Measurements from ENCODE around the gene ZNF385A. TPM values are rescaled to one million over a fixed set of nuclear protein-coding genes. Genes with fewer than 3 reads are reported as not detected.

ZNF385A gene
- total and polyA plus RNA-seq, 2 of the 13 experiments (the other 11 are each of a cell fraction or from before 2014, with no cell fraction given), result 0.44 to 0.67 TPM

DNA sequence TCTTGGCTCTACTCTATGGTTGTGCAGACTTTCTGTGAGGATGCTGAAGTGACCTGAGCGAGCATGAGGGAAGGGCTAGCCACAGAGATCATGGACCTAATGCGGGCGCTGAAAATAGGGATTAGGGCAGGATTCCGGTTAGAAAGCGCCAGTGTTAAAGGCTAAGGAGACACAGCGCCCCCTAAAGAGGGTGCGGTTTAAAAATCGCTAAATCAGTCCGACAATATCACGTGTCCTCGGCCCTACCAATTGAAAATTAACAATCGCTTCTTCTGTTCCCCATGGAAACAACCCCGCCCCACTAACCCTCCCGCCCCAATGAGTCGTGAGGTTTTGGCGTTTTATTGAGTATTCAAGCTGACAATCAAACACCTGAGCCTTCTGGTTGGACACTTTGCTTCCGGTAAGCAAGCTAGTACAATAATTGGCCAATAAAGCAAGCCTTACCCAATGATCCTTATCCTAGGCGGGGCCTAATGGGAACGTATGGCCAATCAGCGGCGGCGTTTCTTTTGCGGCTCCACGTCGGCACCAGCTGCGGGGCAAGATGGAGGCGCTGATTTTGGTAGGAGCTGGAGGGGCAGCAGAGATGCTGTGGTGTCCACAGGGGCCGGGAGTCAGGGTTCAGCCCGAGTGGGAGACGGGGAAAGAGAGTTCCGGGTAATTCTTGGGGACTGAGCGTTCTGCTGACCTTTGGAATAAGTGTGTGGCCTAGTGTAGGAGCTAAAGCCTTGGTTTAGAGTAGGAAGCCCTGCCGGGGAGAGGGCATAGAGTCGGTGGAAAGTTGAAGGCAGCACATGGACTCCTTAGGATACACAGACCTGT is 59.7 kb downstream of the ZNF385A start, which contains the start of gene COPZ1 (continued):
- TF ChIP-seq ZNF83 (CRISPR knock-in tag; IDR thresholded peaks at IDR 0.05; ENCODE audit: borderline replicate concordance) (no peak), YEATS4 (CRISPR knock-in tag; IDR thresholded peaks at IDR 0.05; ENCODE audit: borderline replicate concordance) (peak; percentile 88), ZNF672 (CRISPR knock-in tag; IDR thresholded peaks at IDR 0.05) (no peak), HDAC6 (IDR thresholded peaks at IDR 0.05; ENCODE audit: low read depth, low read length) (no peak), KMT2A (CRISPR knock-in tag; IDR thresholded peaks at IDR 0.05) (peak; percentile 67), TSC22D2 (CRISPR knock-in tag; IDR thresholded peaks at IDR 0.05; ENCODE audit: borderline replicate concordance) (peak; percentile 62; the same call in 1 of the 2 replicates), HOXA7 (CRISPR knock-in tag; IDR thresholded peaks at IDR 0.05) (no peak), CBX1 (IDR thresholded peaks at IDR 0.05; ENCODE audit: low read depth) (no peak), SNAI1 (CRISPR knock-in tag; IDR thresholded peaks at IDR 0.05; ENCODE audit: borderline replicate concordance) (no peak), ZNF614 (CRISPR knock-in tag; IDR thresholded peaks at IDR 0.05; ENCODE audit: borderline replicate concordance) (0 out of 2 replicates have a peak, but pooled peaks have one; percentile 16), IRX3 (CRISPR knock-in tag; IDR thresholded peaks at IDR 0.05; ENCODE audit: borderline replicate concordance, low read depth) (no peak), ZNF138 (CRISPR knock-in tag; IDR thresholded peaks at IDR 0.05; ENCODE audit: low read depth) (0 out of 2 replicates have a peak, but pooled peaks have one; percentile 71), SRSF4 (IDR thresholded peaks at IDR 0.05; ENCODE audit: low read depth, low read length, poor library complexity, severe bottlenecking) (no peak), FOSL1 (CRISPR knock-in tag; IDR thresholded peaks at IDR 0.05; ENCODE audit: borderline replicate concordance) (no peak), DNMT1 (CRISPR knock-in tag; IDR thresholded peaks at IDR 0.05) (no peak), GABPA (IDR thresholded peaks at IDR 0.05; ENCODE audit: low read depth, low read length) (no peak), GABPA (CRISPR knock-in tag; IDR thresholded peaks at IDR 0.05; ENCODE audit: low read depth) (no peak), ARNT2 (CRISPR knock-in tag; IDR thresholded peaks at IDR 0.05; ENCODE audit: low read depth) (no peak), HMG20B (CRISPR knock-in tag; conservative IDR thresholded peaks at IDR 0.05) (no peak), ZNF589 (CRISPR knock-in tag; conservative IDR thresholded peaks at IDR 0.05) (no peak), ZNF746 (CRISPR knock-in tag; IDR thresholded peaks at IDR 0.05) (no peak)
- TF ChIP-seq, protein P1, sequence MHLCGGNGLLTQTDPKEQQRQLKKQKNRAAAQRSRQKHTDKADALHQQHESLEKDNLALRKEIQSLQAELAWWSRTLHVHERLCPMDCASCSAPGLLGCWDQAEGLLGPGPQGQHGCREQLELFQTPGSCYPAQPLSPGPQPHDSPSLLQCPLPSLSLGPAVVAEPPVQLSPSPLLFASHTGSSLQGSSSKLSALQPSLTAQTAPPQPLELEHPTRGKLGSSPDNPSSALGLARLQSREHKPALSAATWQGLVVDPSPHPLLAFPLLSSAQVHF (CRISPR knock-in tag; IDR thresholded peaks at IDR 0.05), result no peak
- TF ChIP-seq, protein P2, sequence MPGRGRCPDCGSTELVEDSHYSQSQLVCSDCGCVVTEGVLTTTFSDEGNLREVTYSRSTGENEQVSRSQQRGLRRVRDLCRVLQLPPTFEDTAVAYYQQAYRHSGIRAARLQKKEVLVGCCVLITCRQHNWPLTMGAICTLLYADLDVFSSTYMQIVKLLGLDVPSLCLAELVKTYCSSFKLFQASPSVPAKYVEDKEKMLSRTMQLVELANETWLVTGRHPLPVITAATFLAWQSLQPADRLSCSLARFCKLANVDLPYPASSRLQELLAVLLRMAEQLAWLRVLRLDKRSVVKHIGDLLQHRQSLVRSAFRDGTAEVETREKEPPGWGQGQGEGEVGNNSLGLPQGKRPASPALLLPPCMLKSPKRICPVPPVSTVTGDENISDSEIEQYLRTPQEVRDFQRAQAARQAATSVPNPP (CRISPR knock-in tag; IDR thresholded peaks at IDR 0.05), result no peak
- TF ChIP-seq, protein P3, sequence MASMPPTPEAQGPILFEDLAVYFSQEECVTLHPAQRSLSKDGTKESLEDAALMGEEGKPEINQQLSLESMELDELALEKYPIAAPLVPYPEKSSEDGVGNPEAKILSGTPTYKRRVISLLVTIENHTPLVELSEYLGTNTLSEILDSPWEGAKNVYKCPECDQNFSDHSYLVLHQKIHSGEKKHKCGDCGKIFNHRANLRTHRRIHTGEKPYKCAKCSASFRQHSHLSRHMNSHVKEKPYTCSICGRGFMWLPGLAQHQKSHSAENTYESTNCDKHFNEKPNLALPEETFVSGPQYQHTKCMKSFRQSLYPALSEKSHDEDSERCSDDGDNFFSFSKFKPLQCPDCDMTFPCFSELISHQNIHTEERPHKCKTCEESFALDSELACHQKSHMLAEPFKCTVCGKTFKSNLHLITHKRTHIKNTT (CRISPR knock-in tag; IDR thresholded peaks at IDR 0.05), result no peak

Measured in HepG2 (cell line).